Measurements from ENCODE around the gene FKRP. TPM values are rescaled to one million over a fixed set of nuclear protein-coding genes. Genes with fewer than 3 reads are reported as not detected.
"Not testable (repeated sequence)": the region's sequence is repeated elsewhere in the genome, so short reads cannot be mapped to it uniquely, and the experiment has no call there.

FKRP gene
- total and polyA plus RNA-seq, 2 donors (not counting 1 experiment from before 2014, with no cell fraction given), result 11.8 to 12.2 TPM

DNA sequence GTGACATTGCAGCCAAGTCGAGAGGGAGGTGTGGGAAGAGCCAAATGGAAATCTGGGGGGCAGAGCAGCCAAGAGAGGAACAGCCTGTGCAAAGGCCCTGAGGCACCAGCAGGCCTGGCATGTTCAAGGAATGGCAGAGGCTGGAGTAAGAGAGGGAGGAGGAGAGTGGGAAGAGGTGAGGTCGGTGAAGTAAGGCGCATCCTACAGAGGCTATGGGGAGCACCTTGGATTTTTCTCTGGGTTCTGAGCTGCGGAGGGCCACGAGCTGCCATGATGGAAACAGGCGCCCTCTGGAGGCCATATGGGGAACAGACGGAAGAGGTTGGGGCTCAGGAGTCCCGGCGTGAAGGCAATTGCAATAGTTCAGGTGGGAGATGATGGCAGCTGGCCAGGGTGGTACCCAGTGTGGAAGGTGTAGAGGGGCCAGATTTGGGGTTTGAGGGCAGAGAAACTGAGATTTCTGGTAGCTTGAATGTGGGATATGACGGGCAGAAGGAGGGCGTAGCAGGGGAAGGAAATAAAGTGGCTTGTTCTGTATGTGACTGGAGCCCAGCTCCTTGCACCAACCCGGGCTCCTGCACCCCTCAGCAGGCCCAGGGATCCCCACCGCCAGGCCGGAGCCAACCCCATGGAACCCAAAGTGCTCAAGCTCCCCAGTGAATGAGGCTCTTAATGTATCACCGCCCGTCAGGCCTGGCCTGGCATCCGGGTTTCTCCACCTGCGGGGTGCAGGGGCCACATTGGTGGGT is 20.9 kb downstream of the FKRP start:
- no peak overlapping the region for H3K4me3 ChIP-seq (replicated peaks in 1 of 4; ENCODE audit: control extremely low read depth in 1 of 4, insufficient read depth in 1 of 4, low read depth in 3 of 4, low read length in 4 of 4)
- no peaks in the 10 kb centered on the region for H3K79me2 ChIP-seq (ENCODE audit: control insufficient read depth, insufficient read depth, low read length)
- H3K4me2 ChIP-seq (ENCODE audit: extremely low read depth, insufficient read depth, low read length), result no peak overlapping the region
- no peak overlapping the region for H2AFZ ChIP-seq (ENCODE audit: low read length)
- DNase-seq (ENCODE audit: low read depth in 2 of 2), result no peak
- no peaks in the 10 kb centered on the region for H3K27me3 ChIP-seq (ENCODE audit: control insufficient read depth, insufficient read depth, low read length)
- H3K36me3 ChIP-seq (ENCODE audit: control insufficient read depth, insufficient read depth, low read length), result no peaks in the 10 kb centered on the region
- no peaks in the 10 kb centered on the region for H4K20me1 ChIP-seq (ENCODE audit: control insufficient read depth, extremely low read depth, insufficient read depth, low read length)
- H3K9ac ChIP-seq (ENCODE audit: insufficient read depth, low read length), result no peak overlapping the region
- no peak for TF ChIP-seq EZH2 (IDR thresholded peaks at IDR 0.05; ENCODE audit: low read length, missing control alignments)
- TF ChIP-seq CTCF (conservative IDR thresholded peaks at IDR 0.05 in 1 of 2, IDR thresholded peaks at IDR 0.05 in 1 of 2; ENCODE audit: low read depth in 1 of 2, low read length in 2 of 2), result peak; percentile 53 to 74
- H3K27ac ChIP-seq (ENCODE audit: insufficient read depth, low read length), result no peak overlapping the region
- H3K4me1 ChIP-seq (ENCODE audit: control insufficient read depth, extremely low read depth, insufficient read depth, low read length), result no peaks in the 10 kb centered on the region
- no peaks in the 10 kb centered on the region for H3K9me3 ChIP-seq (ENCODE audit: control insufficient read depth, insufficient read depth, low read depth, low read length)

DNA sequence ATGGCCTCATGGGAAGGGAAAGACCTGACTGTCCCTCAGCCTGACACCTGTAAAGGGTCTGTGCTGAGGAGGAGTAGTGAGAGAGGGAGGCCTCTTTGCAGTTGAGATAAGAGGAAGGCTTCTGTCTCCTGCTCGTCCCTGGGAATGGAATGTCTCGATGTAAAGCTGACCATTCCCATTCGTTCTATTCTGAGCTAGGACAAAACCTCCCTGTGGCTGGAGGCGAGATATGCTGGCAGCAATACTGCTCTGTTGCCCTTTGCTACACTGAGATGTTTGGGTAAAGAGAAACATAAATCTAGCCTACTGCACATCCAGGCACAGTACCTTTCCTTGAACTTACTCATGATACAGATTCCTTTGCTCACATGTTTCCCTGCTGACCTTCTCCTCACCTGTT is 22.9 kb downstream of the FKRP start:
- H3K27ac ChIP-seq (ENCODE audit: insufficient read depth, low read length); H3K4me2 ChIP-seq (ENCODE audit: extremely low read depth, insufficient read depth, low read length); H3K4me3 ChIP-seq (replicated peaks in 1 of 4; ENCODE audit: control extremely low read depth in 1 of 4, insufficient read depth in 1 of 4, low read depth in 3 of 4, low read length in 4 of 4); H3K9me3 ChIP-seq (ENCODE audit: control insufficient read depth, insufficient read depth, low read depth, low read length); H2AFZ ChIP-seq (ENCODE audit: low read length); H3K36me3 ChIP-seq (ENCODE audit: control insufficient read depth, insufficient read depth, low read length); H3K79me2 ChIP-seq (ENCODE audit: control insufficient read depth, insufficient read depth, low read length); H4K20me1 ChIP-seq (ENCODE audit: control insufficient read depth, extremely low read depth, insufficient read depth, low read length); H3K9ac ChIP-seq (ENCODE audit: insufficient read depth, low read length); H3K4me1 ChIP-seq (ENCODE audit: control insufficient read depth, extremely low read depth, insufficient read depth, low read length); DNase-seq (ENCODE audit: low read depth in 2 of 2); H3K27me3 ChIP-seq (ENCODE audit: control insufficient read depth, insufficient read depth, low read length): not testable (repeated sequence)

- Histone ChIP-seq H4K20me1 (ENCODE audit: control insufficient read depth, extremely low read depth, insufficient read depth, low read length) (no peaks in the 10 kb centered on the region), H3K4me2 (ENCODE audit: extremely low read depth, insufficient read depth, low read length) (no peak overlapping the region), H3K27me3 (ENCODE audit: control insufficient read depth, insufficient read depth, low read length) (no peaks in the 10 kb centered on the region), H3K4me3 (replicated peaks in 1 of 4; ENCODE audit: control extremely low read depth in 1 of 4, insufficient read depth in 1 of 4, low read depth in 3 of 4, low read length in 4 of 4) (no peak overlapping the region), H3K9me3 (ENCODE audit: control insufficient read depth, insufficient read depth, low read depth, low read length) (no peaks in the 10 kb centered on the region), H3K4me1 (ENCODE audit: control insufficient read depth, extremely low read depth, insufficient read depth, low read length) (no peaks in the 10 kb centered on the region), H3K27ac (ENCODE audit: insufficient read depth, low read length) (no peak overlapping the region), H3K36me3 (ENCODE audit: control insufficient read depth, insufficient read depth, low read length) (peaks cover 15% of the 10 kb centered on the region), H3K79me2 (ENCODE audit: control insufficient read depth, insufficient read depth, low read length) (no peaks in the 10 kb centered on the region), H3K9ac (ENCODE audit: insufficient read depth, low read length) (no peak overlapping the region), H2AFZ (ENCODE audit: low read length) (no peak overlapping the region)
- no peak for DNase-seq (ENCODE audit: low read depth in 2 of 2)
- TF ChIP-seq CTCF (conservative IDR thresholded peaks at IDR 0.05 in 1 of 2, IDR thresholded peaks at IDR 0.05 in 1 of 2; ENCODE audit: low read depth in 1 of 2, low read length in 2 of 2), result no peak
- no peak for TF ChIP-seq EZH2 (IDR thresholded peaks at IDR 0.05; ENCODE audit: low read length, missing control alignments)
These were observed 26.5 kb downstream of the FKRP start for GRCh38 chr19:46772170-46773017.
